H9 (cell line): Measurements from ENCODE around the gene CORO1C. TPM values are rescaled to one million over a fixed set of nuclear protein-coding genes. Genes with fewer than 3 reads are reported as not detected.

ENCODE experiments used
- DNase-seq: peaks from one replicate; pipeline ENCODE4 v3.0.0-alpha.2; 2017
- H2AFZ ChIP-seq: one replicate; pipeline ENCODE4 v1.6.1; 2013; ENCODE audit warnings: mild to moderate bottlenecking, low read length, control low read depth, moderate library complexity
- H2AK5ac ChIP-seq: 2 replicates; pipeline ENCODE4 v1.6.1; 2013; ENCODE audit warnings: low read length, control low read depth, mixed read lengths; ENCODE audit not compliant: insufficient read length
- H2BK120ac ChIP-seq: one replicate; pipeline ENCODE4 v1.6.1; 2013; ENCODE audit warnings: low read depth, mild to moderate bottlenecking, low read length, control low read depth, inconsistent platforms; ENCODE audit not compliant: poor library complexity, severe bottlenecking
- H2BK12ac ChIP-seq: 2 replicates; pipeline ENCODE4 v1.6.1; 2013; ENCODE audit warnings: low read length, control low read depth, mixed read lengths, low read depth; ENCODE audit not compliant: insufficient read length
- H2BK15ac ChIP-seq: 2 replicates; pipeline ENCODE4 v1.6.1; 2013; ENCODE audit warnings: low read depth, low read length, control low read depth
- H2BK20ac ChIP-seq: one replicate; pipeline ENCODE4 v1.6.1; 2013; ENCODE audit warnings: low read depth, mild to moderate bottlenecking, low read length, control low read depth, inconsistent platforms; ENCODE audit not compliant: poor library complexity, severe bottlenecking
- H2BK5ac ChIP-seq: 2 replicates; pipeline ENCODE4 v1.6.1; 2013; ENCODE audit warnings: low read length, control low read depth, mixed read lengths; ENCODE audit not compliant: insufficient read length
- H3K14ac ChIP-seq: 2 replicates; pipeline ENCODE4 v1.6.1; 2013; ENCODE audit warnings: low read length, control low read depth; ENCODE audit not compliant: insufficient read depth
- H3K18ac ChIP-seq: 2 replicates; pipeline ENCODE4 v1.6.1; 2013; ENCODE audit warnings: low read depth, mild to moderate bottlenecking, mixed read lengths, low read length, control low read depth; ENCODE audit not compliant: insufficient read length
- H3K23ac ChIP-seq: 2 replicates; pipeline ENCODE4 v1.6.1; 2013; ENCODE audit warnings: low read length, control low read depth, mixed read lengths, low read depth; ENCODE audit not compliant: insufficient read length
- H3K23me2 ChIP-seq: 2 replicates; pipeline ENCODE4 v1.6.1; 2013; ENCODE audit warnings: low read depth, mild to moderate bottlenecking, mixed read lengths, low read length, control low read depth; ENCODE audit not compliant: insufficient read length, poor library complexity, severe bottlenecking
- H3K27ac ChIP-seq: 2 replicates; pipeline ENCODE4 v1.5.1; 2013; ENCODE audit warnings: low read length, control low read depth, mixed read lengths, low read depth; ENCODE audit not compliant: insufficient read length
- H3K27me3 ChIP-seq: 2 replicates; pipeline ENCODE4 v1.6.1; 2013; ENCODE audit warnings: low read length, control low read depth, inconsistent platforms; ENCODE audit not compliant: insufficient read depth
- H3K4ac ChIP-seq: 2 replicates; pipeline ENCODE4 v1.6.1; 2013; ENCODE audit warnings: low read depth, mild to moderate bottlenecking, control low read depth, inconsistent platforms, low read length, moderate library complexity
- H3K4me1 ChIP-seq: 2 replicates; pipeline ENCODE4 v1.6.1; 2013; ENCODE audit warnings: low read length, control low read depth, inconsistent platforms; ENCODE audit not compliant: insufficient read depth
- H3K4me2 ChIP-seq: 2 replicates; pipeline ENCODE4 v1.6.1; 2013; ENCODE audit warnings: low read length, control low read depth, mixed read lengths; ENCODE audit not compliant: insufficient read length, insufficient read depth
- H3K56ac ChIP-seq: 2 replicates; pipeline ENCODE4 v1.6.1; 2013; ENCODE audit warnings: low read depth, mild to moderate bottlenecking, mixed read lengths, low read length, control low read depth; ENCODE audit not compliant: insufficient read length
- H3K79me1 ChIP-seq: 2 replicates; pipeline ENCODE4 v1.6.1; 2013; ENCODE audit warnings: low read depth, mild to moderate bottlenecking, moderate library complexity, low read length, control low read depth, inconsistent platforms; ENCODE audit not compliant: insufficient read depth, poor library complexity, severe bottlenecking
- H3K79me2 ChIP-seq: 2 replicates; pipeline ENCODE4 v1.6.1; 2013; ENCODE audit warnings: low read length, control low read depth, inconsistent platforms; ENCODE audit not compliant: insufficient read depth
- H3K9ac ChIP-seq: 2 replicates; pipeline ENCODE4 v1.6.1; 2013; ENCODE audit warnings: low read length, control low read depth, mixed read lengths; ENCODE audit not compliant: insufficient read length; ENCODE audit errors: extremely low read depth
- H3K9me3 ChIP-seq: one replicate; pipeline ENCODE4 v1.6.1; 2013; ENCODE audit warnings: low read depth, low read length, inconsistent platforms; ENCODE audit not compliant: control insufficient read depth
- H3T11ph ChIP-seq: one replicate; pipeline ENCODE4 v1.6.1; 2013; ENCODE audit warnings: mild to moderate bottlenecking, low read length, control low read depth, inconsistent platforms
- H4K20me1 ChIP-seq: one replicate; pipeline ENCODE4 v1.6.1; 2013; ENCODE audit not compliant: control insufficient read depth, insufficient read length, insufficient read depth
- H4K5ac ChIP-seq: 2 replicates; pipeline ENCODE4 v1.6.1; 2013; ENCODE audit warnings: low read depth, mild to moderate bottlenecking, mixed read lengths, low read length, control low read depth; ENCODE audit not compliant: insufficient read length
- H4K8ac ChIP-seq: replicated peaks from 2 replicates; pipeline ENCODE4 v1.6.1; 2013; ENCODE audit warnings: low read length, control low read depth, mixed read lengths, low read depth; ENCODE audit not compliant: insufficient read length
- H4K91ac ChIP-seq: 2 replicates; pipeline ENCODE4 v1.6.1; 2013; ENCODE audit warnings: low read depth, mild to moderate bottlenecking, moderate library complexity, mixed read lengths, low read length, control low read depth; ENCODE audit not compliant: insufficient read length
- H3K27ac Mint-ChIP-seq, 3 experiments: 2 replicates in 2 of 3; 3 replicates in 1 of 3; pipeline ENCODE4 v1.8.0; 2020 to 2021; ENCODE audit warnings: mixed read lengths in 3 of 3, mild to moderate bottlenecking in 1 of 3, moderate library complexity in 1 of 3
- H3K27me3 Mint-ChIP-seq: 2 replicates; pipeline ENCODE4 v1.8.0; 2021; ENCODE audit warnings: low read depth, mild to moderate bottlenecking, moderate library complexity, mixed read lengths
- H3K36me3 Mint-ChIP-seq, 3 experiments: 2 replicates in 2 of 3; 3 replicates in 1 of 3; pipeline ENCODE4 v1.8.0; 2020 to 2021; ENCODE audit warnings: low read depth in 3 of 3, mixed read lengths in 3 of 3; ENCODE audit not compliant: insufficient read depth in 1 of 3
- H3K4me1 Mint-ChIP-seq, 2 experiments: 2 replicates each; pipeline ENCODE4 v1.8.0; 2020; ENCODE audit warnings: mixed read lengths in 2 of 2
- H3K4me3 Mint-ChIP-seq, 2 experiments: 2 replicates in 1 of 2; 3 replicates in 1 of 2; pipeline ENCODE4 v1.8.0; 2020 to 2021; ENCODE audit warnings: mild to moderate bottlenecking in 2 of 2, mixed read lengths in 2 of 2, moderate library complexity in 1 of 2
- H3K9me3 Mint-ChIP-seq, 2 experiments: 2 replicates in 1 of 2; 3 replicates in 1 of 2; pipeline ENCODE4 v1.8.0; 2020; ENCODE audit warnings: mild to moderate bottlenecking in 2 of 2, mixed read lengths in 2 of 2, moderate library complexity in 1 of 2
- WGBS: extraction: QIAGEN DNeasy Blood & Tissue Kit; methylation state at CpG from one replicate; pipeline ENCODE4 v1.1.7; 2013; ENCODE audit warnings: missing lambda C conversion rate, low lambda C conversion rate, mixed read lengths; ENCODE audit not compliant: insufficient read length; ENCODE audit errors: extremely low coverage; 5-methylcytosine and 5-hydroxymethylcytosine counted together
- total RNA-seq: library from RNA; stranded (reverse); gene quantifications from 2 replicates; pipeline ENCODE4 v1.2.1, GENCODE V29; 2021
- TF ChIP-seq, protein P1 (sequence below): fragments of 200-600 bp; sonication (generic); conservative IDR thresholded peaks from 3 replicates; pipeline ENCODE4 v1.8.0; 2021; ENCODE audit warnings: antibody characterized with exemption, mild to moderate bottlenecking

Gene CORO1C
- total RNA-seq, 1 experiment from 2014 or later, result 154 TPM

DNA sequence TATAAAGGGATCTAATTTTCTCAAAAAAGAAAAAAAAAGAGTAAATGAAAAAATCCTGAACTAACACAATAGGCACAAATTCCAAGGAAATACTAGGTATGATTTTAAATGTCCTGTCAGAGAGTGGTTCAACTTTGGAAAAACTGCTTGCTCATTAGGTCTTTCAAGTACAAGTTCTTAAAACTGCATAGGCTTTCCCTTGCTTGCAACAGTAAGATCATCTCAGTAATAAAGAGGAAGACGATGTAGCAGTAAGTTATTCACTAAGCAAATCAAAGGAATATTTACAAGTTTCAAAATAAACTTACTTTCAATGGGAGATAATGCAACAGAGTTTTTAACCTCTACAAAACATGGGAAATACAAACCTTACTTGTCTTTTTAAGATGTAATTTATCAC, 21.6 kb downstream of the CORO1C start:
- Histone ChIP-seq H3K79me1 (peaks cover 6% of the 10 kb centered on the region), H3K9ac (no peak overlapping the region), H3K56ac (no peak overlapping the region), H3K4me2 (no peak overlapping the region), H3K18ac (no peak overlapping the region), H3K4ac (no peak overlapping the region), H3K14ac (no peak overlapping the region), H3K4me1 (no peaks in the 10 kb centered on the region; the same call in 1 of the 2 replicates), H2BK5ac (no peak overlapping the region), H3T11ph (no peak overlapping the region), H3K79me2 (peaks cover 7% of the 10 kb centered on the region; the same call in 1 of the 2 replicates), H4K8ac (no peak overlapping the region), H3K9me3 (no peaks in the 10 kb centered on the region), H3K27ac (no peak overlapping the region), H2AK5ac (no peak overlapping the region), H3K23ac (no peak overlapping the region), H4K20me1 (no peaks in the 10 kb centered on the region), H3K27me3 (no peaks in the 10 kb centered on the region), H2BK20ac (no peak overlapping the region), H2AFZ (no peak overlapping the region), H2BK120ac (no peak overlapping the region), H4K91ac (no peak overlapping the region), H3K23me2 (no peaks in the 10 kb centered on the region), H4K5ac (no peak overlapping the region), H2BK15ac (no peak overlapping the region), H2BK12ac (no peak overlapping the region)
- Mint-ChIP-seq H3K27ac (no peak overlapping the region), H3K4me3 (no peak overlapping the region), H3K27me3 (no peaks in the 10 kb centered on the region), H3K4me1 (peaks cover 22 to 26% of the 10 kb centered on the region in 2 experiments), H3K36me3 (peaks cover 0 to 3% (median 0%) of the 10 kb centered on the region in 3 experiments; a peak in 2 of 7 replicates), H3K9me3 (no peaks in the 10 kb centered on the region)
- DNase-seq, result no peak
- TF ChIP-seq, protein P1, sequence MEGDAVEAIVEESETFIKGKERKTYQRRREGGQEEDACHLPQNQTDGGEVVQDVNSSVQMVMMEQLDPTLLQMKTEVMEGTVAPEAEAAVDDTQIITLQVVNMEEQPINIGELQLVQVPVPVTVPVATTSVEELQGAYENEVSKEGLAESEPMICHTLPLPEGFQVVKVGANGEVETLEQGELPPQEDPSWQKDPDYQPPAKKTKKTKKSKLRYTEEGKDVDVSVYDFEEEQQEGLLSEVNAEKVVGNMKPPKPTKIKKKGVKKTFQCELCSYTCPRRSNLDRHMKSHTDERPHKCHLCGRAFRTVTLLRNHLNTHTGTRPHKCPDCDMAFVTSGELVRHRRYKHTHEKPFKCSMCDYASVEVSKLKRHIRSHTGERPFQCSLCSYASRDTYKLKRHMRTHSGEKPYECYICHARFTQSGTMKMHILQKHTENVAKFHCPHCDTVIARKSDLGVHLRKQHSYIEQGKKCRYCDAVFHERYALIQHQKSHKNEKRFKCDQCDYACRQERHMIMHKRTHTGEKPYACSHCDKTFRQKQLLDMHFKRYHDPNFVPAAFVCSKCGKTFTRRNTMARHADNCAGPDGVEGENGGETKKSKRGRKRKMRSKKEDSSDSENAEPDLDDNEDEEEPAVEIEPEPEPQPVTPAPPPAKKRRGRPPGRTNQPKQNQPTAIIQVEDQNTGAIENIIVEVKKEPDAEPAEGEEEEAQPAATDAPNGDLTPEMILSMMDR, result no peak
- WGBS, result no CpG with 5 or more reads among the region's 1 CpG
